Measurements from ENCODE around the gene PAQR5.

PAQR5 gene

DNA sequence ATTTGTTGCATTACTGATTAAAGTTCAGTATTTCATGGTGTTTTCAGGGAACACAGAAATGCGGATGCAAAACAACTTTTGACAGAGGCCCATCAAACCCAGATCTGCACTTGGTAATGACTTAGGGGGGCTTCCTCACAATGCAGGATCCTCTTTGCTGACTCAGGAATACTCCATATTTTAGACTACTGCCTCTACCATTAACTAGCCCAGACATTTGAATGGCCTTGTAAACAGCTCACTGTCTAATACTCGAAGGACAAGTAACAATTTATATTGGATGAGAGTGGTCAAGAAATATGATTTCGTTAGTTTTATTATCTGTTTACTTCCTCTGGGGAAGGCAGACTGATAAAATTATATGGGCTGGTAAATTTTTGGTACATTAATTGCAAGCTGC, 106.4 kb downstream of the PAQR5 start:
- TF ChIP-seq CTCF (IDR thresholded peaks at IDR 0.05; ENCODE audit: low read depth, low read length) = no peak
- no peaks in the 10 kb centered on the region for H3K9me3 ChIP-seq
- no peak overlapping the region for H3K4me3 ChIP-seq (ENCODE audit: low read depth, low read length)
- H3K27me3 ChIP-seq = no peaks in the 10 kb centered on the region
- no peaks in the 10 kb centered on the region for H3K36me3 ChIP-seq
- peaks cover 8% of the 10 kb centered on the region; the same call in 1 of the 2 replicates for H3K4me1 ChIP-seq
- no peak for DNase-seq

GRCh38 chr15:69407719-69408400, 109.1 kb downstream of the PAQR5 start:
- Histone ChIP-seq H3K9me3 (no peaks in the 10 kb centered on the region), H3K36me3 (no peaks in the 10 kb centered on the region), H3K4me3 (ENCODE audit: low read depth, low read length) (no peak overlapping the region), H3K27me3 (no peaks in the 10 kb centered on the region), H3K4me1 (peaks cover 8% of the 10 kb centered on the region; the same call in 1 of the 2 replicates)
- TF ChIP-seq CTCF (IDR thresholded peaks at IDR 0.05; ENCODE audit: low read depth, low read length) = no peak
- DNase-seq = no peak

DNA sequence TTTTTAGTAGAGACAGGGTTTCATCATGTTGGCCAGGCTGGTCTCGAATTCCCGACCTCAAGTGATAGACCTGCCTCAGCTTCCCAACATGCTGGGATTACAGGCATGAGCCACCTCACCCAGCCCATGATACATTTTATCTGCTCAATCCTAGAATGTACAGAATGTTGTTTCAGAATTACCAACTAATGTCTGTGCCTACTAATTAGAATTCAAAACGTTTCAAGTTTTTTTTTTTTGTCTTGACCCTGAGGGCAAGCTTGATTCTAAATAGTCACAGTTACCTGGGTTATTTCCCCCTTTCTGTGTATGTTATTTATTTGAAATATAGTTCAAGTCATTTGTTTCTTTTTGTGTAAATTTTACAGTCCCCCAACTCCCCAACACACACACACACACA, 110.1 kb downstream of the PAQR5 start:
- DNase-seq = no peak
- Histone ChIP-seq H3K27me3 (no peaks in the 10 kb centered on the region), H3K4me3 (ENCODE audit: low read depth, low read length) (no peak overlapping the region), H3K9me3 (no peaks in the 10 kb centered on the region), H3K4me1 (peaks cover 8% of the 10 kb centered on the region; the same call in 1 of the 2 replicates), H3K36me3 (no peaks in the 10 kb centered on the region)
- TF ChIP-seq CTCF (IDR thresholded peaks at IDR 0.05; ENCODE audit: low read depth, low read length) = no peak

- DNase-seq = peak; percentile 46
- Histone ChIP-seq H3K27me3 (no peaks in the 10 kb centered on the region), H3K4me3 (ENCODE audit: low read depth, low read length) (no peak overlapping the region), H3K36me3 (no peaks in the 10 kb centered on the region), H3K4me1 (peaks cover 8% of the 10 kb centered on the region; the same call in 1 of the 2 replicates), H3K9me3 (no peaks in the 10 kb centered on the region)
- TF ChIP-seq CTCF (IDR thresholded peaks at IDR 0.05; ENCODE audit: low read depth, low read length) = peak; percentile 52
These were observed 111.6 kb downstream of the PAQR5 start for GRCh38 chr15:69410248-69410874.

- TF ChIP-seq CTCF (IDR thresholded peaks at IDR 0.05; ENCODE audit: low read depth, low read length) = no peak
- no peak overlapping the region for H3K4me3 ChIP-seq (ENCODE audit: low read depth, low read length)
- no peaks in the 10 kb centered on the region for H3K27me3 ChIP-seq
- peaks cover 6% of the 10 kb centered on the region; the same call in 1 of the 2 replicates for H3K4me1 ChIP-seq
- H3K36me3 ChIP-seq = no peaks in the 10 kb centered on the region; the same call in 1 of the 2 replicates
- H3K9me3 ChIP-seq = no peaks in the 10 kb centered on the region
- no peak for DNase-seq
These were observed 113.6 kb downstream of the PAQR5 start for GRCh38 chr15:69412274-69412673.

- DNase-seq = no peak
- Histone ChIP-seq H3K27me3 (no peaks in the 10 kb centered on the region), H3K4me3 (ENCODE audit: low read depth, low read length) (no peak overlapping the region), H3K36me3 (no peaks in the 10 kb centered on the region; the same call in 1 of the 2 replicates), H3K9me3 (no peaks in the 10 kb centered on the region), H3K4me1 (peaks cover 2% of the 10 kb centered on the region; the same call in 1 of the 2 replicates)
- TF ChIP-seq CTCF (IDR thresholded peaks at IDR 0.05; ENCODE audit: low read depth, low read length) = no peak
These were observed 114.0 kb downstream of the PAQR5 start for GRCh38 chr15:69412701-69413100.
